Fibroblast of skin of right quadriceps (primary cell): ENCODE results near the gene DHRS3.
A peak's percentile ranks its signal among the peaks of the same experiment; 100 is the strongest.

Experiments
- DNase-seq: peaks from one replicate; pipeline ENCODE4 v3.0.0-alpha.2; 2013

DHRS3 gene

DNA sequence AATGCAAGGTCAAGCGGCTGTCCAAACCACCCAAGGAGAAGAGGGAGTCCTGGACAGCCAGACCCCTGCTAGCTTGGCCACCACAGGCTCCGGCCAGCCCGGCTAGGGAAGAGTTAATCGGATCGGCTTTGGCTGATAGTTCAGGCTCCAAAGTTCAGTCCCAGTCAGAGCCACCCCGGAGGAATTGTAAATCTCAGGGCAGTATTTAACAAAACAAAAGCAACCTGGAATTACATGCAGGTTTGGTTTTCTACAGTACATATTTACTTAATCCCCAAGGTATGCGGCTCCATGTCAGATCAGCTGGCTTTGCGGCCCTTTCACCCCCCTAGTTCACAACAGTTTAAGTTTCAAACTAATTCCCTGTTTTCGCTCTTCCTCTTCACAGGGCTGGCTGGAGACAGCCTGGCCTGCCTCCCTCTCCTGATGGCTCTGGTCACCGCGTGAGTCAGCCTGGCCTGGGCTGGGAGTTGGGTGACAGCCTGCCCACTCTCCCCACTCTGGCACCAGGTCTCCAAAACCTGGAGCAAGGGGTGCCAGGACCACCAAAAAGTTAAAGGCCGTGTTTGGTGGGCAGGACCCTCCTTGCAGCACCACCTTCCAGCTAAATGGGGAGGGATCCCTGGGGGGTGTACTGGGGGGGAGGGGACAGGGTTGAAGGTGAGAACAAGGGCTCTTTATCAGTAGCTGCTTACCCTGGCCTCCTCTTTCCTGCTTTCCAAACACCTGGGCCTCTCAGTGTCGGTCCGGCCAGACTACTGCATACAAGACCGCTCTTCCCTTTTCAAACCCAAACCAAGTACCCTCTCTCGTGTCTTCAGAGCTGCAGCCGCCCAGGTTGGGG lies 1.9 kb downstream of the DHRS3 start:
- peak; percentile 48 for DNase-seq

DNA sequence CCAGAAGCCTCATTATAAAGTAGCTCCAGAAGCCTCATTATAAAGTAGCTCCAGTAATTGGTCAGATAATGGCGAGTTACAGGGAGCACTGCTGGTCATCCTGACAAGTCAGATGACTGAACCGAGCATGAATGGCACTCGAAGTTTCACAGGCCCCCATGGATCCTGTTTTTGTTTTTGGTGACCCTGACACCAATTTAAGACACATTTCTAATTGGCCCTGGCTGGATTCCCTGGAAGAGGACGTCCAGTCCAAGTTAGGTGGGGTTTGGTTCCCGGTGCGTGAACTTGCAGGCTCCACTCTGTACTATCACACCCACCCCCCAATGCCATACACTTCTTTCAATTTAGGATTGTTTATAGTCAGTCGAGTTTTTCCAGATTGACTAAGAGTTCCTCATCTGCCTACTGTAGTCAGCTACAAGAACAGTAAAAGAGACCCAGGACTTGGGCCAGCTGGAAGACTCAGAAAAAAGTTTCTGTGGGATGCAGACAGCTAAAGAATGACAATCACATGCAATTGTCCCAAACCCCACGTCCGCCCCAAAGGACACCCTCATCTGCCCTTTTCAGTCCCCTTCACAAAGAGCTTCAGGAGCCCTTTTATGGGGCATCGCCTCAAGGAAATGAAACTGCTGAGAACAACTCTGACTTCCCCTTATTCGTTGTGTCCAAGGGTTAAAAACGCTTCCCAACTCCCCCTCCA lies 2.7 kb downstream of the DHRS3 start:
- no peak for DNase-seq

- no peak for DNase-seq
These were observed 3.4 kb downstream of the DHRS3 start for GRCh38 chr1:12614402-12615158.

DNA sequence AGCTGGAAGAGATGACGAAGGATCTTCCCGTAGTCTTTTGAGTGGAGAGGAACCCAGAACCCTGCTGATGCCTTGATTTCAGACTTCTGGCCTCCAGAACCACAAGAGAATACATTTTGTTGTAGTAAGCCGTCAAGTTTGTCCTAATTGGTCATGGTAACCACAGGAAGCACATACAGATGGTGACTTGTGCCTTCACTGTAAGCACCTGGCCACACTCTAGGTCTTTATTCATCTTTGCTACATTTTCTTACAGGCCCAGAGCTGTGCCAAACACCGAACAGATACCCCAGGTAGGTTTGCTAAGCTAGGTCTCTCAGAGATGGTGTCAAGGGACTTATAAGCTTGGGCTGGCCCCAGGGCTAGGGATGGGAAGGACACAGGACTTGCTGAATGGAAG lies 4.8 kb downstream of the DHRS3 start:
- DNase-seq = no peak

DNA sequence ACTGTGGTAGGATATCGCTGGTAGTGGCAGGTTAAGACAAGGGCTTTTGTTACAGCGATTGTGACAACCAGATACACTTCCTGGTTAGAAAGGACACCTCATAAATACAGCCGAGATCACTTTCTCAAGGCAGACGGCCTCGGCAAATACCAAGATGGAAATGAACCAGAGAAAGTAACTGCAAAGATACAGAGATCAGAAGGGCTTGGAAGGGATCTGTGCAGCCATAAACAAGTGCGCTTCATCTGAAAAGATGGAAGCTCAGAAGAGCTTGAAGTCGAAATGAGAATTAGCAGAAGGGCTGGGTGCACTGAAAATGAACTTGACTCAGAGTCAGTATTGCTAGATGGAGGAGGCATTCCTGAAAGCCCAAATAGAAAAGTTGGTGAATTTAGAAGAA lies 7.1 kb downstream of the DHRS3 start:
- no peak for DNase-seq

GRCh38 chr1:12610305-12610935 lies 7.6 kb downstream of the DHRS3 start:
- DNase-seq = peak; percentile 83

DNA sequence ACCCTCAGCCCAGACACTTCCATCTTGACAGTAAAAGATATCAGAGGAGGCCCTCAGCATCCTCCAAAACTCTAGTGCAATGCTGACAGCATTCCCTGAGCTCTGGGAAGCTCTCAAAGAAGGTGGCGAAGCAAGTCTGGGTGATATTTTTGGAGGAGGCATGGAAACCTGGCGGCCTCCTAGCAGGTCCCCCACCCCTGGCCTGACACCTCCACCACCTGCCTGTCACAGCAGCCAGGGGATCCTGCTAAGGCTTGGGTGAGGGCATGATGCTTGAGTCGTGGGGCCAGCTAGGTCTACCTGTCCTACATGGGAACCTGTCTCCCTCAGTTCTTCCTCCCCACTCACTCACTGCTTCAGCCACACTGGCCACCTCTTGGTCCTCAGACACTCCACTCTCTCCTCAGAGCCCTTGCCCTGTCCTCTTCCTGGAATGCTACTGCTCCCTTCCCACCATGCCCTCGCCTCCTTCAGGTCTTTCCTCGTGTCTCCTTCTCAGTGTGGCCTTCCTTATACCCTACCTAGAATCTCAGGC lies 8.5 kb downstream of the DHRS3 start:
- DNase-seq = no peak

DNA sequence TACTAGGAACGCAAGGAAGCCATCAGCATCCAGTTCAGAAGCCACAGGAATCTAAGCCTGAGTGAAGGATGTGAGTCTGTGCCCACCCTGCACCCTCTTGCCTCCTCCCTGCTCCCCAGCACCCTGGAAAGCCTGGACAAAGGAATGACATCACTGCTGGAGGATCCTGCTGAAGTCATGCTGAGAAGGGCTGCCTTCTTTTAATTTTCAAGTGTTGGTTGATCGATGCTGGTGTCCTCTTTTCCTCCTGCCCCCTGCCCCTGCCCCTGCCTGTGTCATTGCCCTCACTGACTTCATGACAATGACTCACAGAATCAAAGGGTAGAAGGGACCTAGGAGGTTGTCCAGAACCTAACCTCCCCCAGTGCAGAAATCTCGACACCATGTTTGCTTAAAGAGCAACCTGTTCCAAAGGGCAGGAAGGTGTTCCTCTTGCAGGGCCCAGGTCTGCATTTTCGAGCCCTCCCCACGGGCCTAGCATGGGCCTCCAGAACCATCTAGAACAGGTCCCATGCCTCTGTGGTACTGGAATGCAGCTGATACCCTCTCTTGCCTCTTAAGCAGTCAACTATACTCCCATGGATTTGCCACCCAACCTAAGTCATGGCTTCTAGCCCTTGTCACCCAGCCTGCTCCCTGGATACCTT lies 9.6 kb downstream of the DHRS3 start:
- no peak for DNase-seq

DNA sequence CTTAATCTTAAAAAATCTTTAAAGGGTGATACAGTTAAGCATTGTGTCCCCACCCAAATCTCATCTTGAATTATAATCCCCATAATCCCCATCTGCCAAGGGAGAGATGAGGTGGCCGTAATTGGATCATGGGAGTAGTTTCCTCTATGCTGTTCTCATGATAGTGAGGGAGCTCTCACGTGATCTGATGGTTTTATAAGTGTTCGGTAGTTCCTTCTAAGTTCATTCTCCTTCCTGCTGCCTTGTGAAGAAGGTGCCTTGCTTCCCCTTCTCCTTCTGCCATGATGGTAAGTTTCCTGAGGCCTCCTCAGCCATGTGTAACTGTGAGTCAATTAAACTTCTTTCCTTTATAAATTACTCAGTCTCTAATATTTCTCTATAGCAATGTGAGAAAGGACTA lies 10.7 kb downstream of the DHRS3 start:
- no peak for DNase-seq

- DNase-seq = no peak
These were observed 13.0 kb downstream of the DHRS3 start for GRCh38 chr1:12604986-12605385.

DNA sequence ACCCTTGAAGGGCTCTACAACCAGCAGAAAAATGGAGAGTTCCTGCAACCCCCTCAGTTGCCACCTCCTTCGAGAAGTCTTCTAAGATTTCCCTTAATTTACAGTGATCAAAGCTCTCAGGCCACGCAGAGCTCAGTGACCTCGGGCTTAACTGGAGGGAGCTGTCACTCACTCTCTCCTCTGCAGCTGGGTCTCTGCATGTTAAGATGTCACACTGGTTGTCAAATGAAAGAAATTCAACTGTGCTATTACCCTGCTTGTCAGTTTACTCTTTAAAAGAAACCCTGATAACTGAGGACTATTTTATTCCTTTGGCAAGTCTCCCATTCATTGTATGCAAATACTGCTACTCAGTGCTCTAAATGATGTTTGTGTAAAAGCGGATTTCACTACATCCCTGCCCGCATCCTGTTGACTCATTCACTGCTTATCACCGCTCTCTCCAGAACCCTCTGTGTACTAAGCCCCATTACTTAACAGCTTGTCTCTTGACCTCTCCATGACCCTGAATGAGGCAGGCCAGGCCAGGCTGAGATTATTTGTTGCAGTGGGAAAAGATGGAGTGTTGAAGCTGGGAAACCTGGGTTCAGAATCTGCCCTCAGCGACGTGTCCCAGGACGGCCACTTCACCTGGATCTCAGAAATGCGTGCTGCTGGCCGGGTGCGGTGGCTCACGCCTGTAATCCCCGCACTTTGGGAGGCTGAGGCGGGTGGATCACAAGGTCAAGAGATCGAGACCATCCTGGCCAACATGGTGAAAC lies 13.7 kb downstream of the DHRS3 start:
- DNase-seq = peak; percentile 98

DNA sequence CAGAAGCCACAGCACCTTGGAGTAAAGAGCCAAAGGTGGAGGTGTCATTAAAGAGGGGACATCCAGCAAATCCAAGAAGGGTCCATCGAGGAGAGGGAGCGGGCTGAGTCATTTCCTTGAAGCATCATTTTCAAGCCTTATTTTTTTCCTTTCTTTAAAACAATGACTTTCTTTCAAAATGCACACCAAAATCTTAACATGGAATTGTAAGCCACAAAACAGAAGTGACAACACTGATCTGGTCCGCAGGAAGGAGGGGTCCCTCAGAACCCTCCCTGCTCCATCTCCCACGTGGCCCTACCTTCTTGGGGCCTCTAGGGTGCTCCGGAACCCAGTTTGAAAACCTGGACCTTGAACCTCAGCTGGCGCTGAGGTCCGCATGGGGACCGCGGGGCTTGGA lies 14.8 kb downstream of the DHRS3 start:
- no peak for DNase-seq

- no peak for DNase-seq
These were observed 15.4 kb downstream of the DHRS3 start for GRCh38 chr1:12602659-12603024.

- DNase-seq = no peak
These were observed 16.0 kb downstream of the DHRS3 start for GRCh38 chr1:12601700-12602658.

DNA sequence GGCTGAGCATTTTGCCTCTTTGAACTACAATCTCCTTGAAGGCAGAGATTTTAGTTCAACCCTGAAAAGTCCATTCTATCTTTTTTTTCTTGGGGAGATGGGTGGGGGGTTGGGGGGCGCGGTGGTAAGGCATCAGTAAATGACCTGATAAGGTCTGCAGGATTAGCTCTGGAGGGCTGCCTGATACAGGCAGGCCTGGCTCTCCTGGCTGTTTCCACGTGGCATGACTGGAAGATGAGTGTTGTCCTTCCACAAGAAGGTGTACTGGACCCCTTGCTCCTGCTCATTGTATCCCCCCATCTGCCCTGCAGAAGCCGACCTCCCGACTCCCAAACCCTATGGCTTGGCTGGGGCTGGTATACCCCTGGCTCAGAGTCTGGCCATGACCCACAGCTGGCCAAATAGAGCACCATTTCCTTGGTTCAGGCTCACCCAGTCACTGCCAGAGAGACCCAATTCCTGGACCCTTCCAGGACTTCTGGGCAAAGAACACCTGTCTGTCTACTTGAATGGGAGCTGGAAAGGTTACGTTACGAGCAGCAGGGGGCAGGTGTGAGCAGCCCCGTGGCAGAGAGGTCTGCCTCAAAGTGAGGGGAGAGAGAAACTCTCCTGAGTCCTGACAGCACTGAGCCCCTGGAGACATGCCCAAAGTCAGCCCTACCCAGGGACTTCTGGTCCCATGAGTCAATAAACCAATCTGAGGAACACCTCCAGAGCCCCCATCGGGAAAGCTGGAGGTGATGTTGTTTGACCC lies 17.0 kb downstream of the DHRS3 start:
- DNase-seq = peak; percentile 35

DNA sequence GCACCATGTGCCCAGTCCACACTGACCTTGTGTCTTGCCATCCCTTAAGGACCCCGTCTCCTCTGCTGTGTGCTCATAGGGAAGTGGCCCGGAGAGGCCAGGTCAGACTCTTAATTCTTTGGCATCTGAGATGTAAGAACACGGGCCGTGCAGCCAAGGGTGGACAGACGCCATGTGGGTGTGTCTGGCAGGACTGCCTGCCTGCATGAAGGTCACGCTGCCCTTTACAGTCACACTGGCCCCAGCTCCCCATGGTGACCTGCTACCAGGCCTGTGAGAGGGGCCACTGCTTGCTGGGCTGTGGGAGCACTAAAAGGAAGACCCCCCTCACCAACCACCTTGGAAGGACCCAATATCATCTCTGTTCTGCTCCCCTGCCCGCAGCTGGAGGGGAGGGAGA lies 17.7 kb downstream of the DHRS3 start:
- DNase-seq = no peak

DNA sequence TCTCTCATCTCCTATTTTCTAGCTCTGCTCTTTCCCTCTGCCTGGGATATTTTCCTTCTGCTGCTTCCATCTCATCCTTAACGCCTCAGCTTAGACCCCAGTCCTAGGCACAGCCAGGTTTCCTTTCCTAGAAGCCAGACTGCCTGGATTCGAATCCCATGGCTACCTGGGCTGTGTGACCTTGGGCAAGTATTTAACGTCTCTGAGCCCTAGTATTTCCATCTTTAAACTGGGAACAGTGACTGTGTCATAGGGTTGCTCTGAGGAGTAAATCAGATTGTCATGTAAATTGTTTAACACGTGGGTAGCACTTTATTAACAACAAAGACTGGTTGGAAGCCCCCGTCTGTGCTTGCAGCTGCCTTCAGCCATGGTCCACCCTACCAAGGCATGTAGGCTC lies 18.4 kb downstream of the DHRS3 start:
- DNase-seq = no peak

DNA sequence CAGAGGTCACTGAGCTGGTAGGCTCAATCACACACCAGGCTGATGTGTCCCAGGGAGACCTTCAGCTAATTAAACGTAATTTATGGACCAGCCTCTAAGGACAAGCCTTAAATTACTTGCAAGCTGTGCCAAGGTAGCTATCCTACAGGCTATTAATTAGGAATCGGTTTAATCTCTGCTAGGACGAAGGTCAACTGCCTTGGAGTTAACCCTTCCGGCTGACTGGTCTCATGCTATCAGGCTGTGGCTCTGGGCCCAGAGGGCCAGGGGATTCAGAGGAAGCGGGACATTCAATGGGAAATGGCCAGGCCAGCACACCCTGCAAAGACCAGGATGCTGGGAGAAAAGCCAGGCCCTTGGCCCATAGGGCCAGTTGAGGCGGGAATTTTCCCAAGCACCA lies 19.0 kb downstream of the DHRS3 start:
- DNase-seq = no peak

- DNase-seq = no peak
These were observed 20.2 kb downstream of the DHRS3 start for GRCh38 chr1:12597792-12598191.
